Tibial nerve (tissue), 3 donors: ENCODE measurements around the gene BTBD9.

ENCODE experiments used
- POLR2A ChIP-seq, 2 donors: fragments of 450-650 bp; IDR thresholded peaks; one replicate each; pipeline ENCODE4 v1.6.1; 2017; ENCODE audit warnings: antibody characterized with exemption in 2 of 2, mild to moderate bottlenecking in 2 of 2, moderate library complexity in 2 of 2
- TF ChIP-seq, protein P1 (sequence below), 5 experiments: fragments of 200-600 bp in 3 of 5; fragments of 450-650 bp in 2 of 5; sonication (generic) in 3 of 5; IDR thresholded peaks; one replicate each; pipeline ENCODE4 v1.5.1; 2016 to 2019; ENCODE audit warnings: antibody characterized with exemption in 5 of 5, mild to moderate bottlenecking in 3 of 5, moderate library complexity in 2 of 5

DNA sequence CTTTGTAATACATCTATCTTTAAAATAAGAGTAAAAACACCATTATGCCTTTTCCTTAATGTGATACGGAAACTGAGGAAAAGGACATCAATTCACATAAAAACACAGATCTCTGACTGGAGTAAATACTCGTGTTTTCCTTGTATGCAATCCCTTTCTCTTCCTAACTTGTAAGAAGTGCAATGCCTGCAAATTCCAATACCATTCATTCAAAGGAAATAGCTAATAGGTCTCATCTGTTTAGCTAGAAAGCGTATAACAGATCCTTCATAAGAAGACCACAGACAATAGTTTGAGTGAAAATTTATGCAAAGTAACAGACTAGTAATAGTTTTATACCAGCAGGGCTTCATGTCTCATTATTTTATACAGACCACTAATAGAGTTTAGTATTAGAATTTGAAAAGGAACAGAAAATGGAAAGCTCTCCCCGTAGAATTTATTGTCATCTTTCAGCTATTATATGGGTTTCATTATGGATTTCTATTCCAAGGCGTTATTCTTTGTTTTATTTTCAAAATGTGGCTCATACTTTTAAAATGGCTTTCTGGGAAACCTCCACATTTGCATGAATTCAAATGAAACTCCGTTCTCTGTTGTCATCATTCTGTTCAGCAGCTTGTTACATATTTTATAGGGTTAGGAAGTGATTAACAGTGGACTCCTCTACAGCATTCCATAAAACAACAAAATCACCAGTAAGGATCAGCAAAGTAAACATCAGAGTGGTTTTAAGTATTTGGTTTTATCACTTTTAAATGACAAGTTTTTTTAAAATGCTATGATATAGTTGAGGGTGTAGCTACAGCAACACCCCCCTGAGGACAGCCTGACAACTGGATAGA, 186.7 kb downstream of the BTBD9 start:
- TF ChIP-seq, protein P1, sequence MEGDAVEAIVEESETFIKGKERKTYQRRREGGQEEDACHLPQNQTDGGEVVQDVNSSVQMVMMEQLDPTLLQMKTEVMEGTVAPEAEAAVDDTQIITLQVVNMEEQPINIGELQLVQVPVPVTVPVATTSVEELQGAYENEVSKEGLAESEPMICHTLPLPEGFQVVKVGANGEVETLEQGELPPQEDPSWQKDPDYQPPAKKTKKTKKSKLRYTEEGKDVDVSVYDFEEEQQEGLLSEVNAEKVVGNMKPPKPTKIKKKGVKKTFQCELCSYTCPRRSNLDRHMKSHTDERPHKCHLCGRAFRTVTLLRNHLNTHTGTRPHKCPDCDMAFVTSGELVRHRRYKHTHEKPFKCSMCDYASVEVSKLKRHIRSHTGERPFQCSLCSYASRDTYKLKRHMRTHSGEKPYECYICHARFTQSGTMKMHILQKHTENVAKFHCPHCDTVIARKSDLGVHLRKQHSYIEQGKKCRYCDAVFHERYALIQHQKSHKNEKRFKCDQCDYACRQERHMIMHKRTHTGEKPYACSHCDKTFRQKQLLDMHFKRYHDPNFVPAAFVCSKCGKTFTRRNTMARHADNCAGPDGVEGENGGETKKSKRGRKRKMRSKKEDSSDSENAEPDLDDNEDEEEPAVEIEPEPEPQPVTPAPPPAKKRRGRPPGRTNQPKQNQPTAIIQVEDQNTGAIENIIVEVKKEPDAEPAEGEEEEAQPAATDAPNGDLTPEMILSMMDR (IDR thresholded peaks at IDR 0.05) = no peak
- TF ChIP-seq POLR2A (IDR thresholded peaks at IDR 0.05) = no peak
